Ovary (tissue), 9 donors: ENCODE measurements around the gene PIK3R5. TPM values are rescaled to one million over a fixed set of nuclear protein-coding genes. Genes with fewer than 3 reads are reported as not detected.

Source experiments
- DNase-seq, 5 donors: peaks; one replicate each; pipeline ENCODE4 v3.0.0-alpha.2; 2019 to 2020
- H3K27ac ChIP-seq, 2 donors: fragments of 200-600 bp; one replicate each; pipeline versions ENCODE4 v1.5.1 to v1.8.0; 2019 to 2022
- H3K27me3 ChIP-seq: fragments of 200-600 bp; one replicate; pipeline ENCODE4 v1.8.0; 2022
- H3K36me3 ChIP-seq: fragments of 200-600 bp; sonication (generic); one replicate; pipeline ENCODE4 v1.5.1; 2019
- H3K4me1 ChIP-seq: one replicate; pipeline ENCODE4 v1.8.1; 2013; ENCODE audit warnings: mild to moderate bottlenecking, moderate library complexity; ENCODE audit not compliant: insufficient read depth
- H3K4me3 ChIP-seq: fragments of 200-600 bp; sonication (generic); one replicate; pipeline ENCODE4 v1.5.1; 2017
- H3K9me3 ChIP-seq, 2 donors: fragments of 200-600 bp in 1 of 2; sonication (generic) in 1 of 2; one replicate each; pipeline versions ENCODE4 v1.5.1 to v1.8.1; 2013 to 2019; ENCODE audit warnings: mild to moderate bottlenecking in 1 of 2, moderate library complexity in 1 of 2
- EP300 ChIP-seq: sonication (generic); formaldehyde crosslinking; IDR thresholded peaks from one replicate; pipeline ENCODE4 v1.6.1; 2017; ENCODE audit warnings: antibody characterized with exemption
- POLR2A ChIP-seq: fragments of 450-650 bp; IDR thresholded peaks from one replicate; pipeline ENCODE4 v1.6.1; 2017; ENCODE audit warnings: antibody characterized with exemption, mild to moderate bottlenecking, moderate library complexity
- WGBS, 3 donors: extraction: QIAGEN DNeasy Blood & Tissue Kit in 1 of 3; methylation state at CpG; one replicate each; pipeline versions ENCODE4 v1.1.5 to v1.1.7; 2013 to 2017; 5-methylcytosine and 5-hydroxymethylcytosine counted together
- intact Hi-C, 4 donors: fragments of 100-400 bp; cut with DNase I; formaldehyde crosslinking; loops; one replicate each; pipeline versions ENCODE4 v1.11.0 to v1.15.1; 2022 to 2023
- polyA plus RNA-seq, 2 donors: library from polyadenylated mRNA; stranded (reverse); fragments of 200-250 nt in 1 of 2; fragments of 350-450 nt in 1 of 2; fragmentation: Illumina TruSeq in 1 of 2; extraction: RNeasy Lipid Tissue Mini Kit (QIAGEN cat#74804) in 1 of 2; gene quantifications; one replicate each; pipeline ENCODE4 v1.2.3, GENCODE V29; 2013 to 2014
- total RNA-seq, 7 donors: library from RNA; depleted of rRNA in 2 of 7; stranded (reverse); fragments of >200 nt in 2 of 7; fragmentation: NEBNext Ultra II Directional in 3 of 7; extraction: Animal tissue kit (Norgen Biotek cat#: 25700) in 3 of 7; gene quantifications; one replicate each; pipeline versions ENCODE4 v1.1.0 to v1.2.4, GENCODE V29; 2016 to 2023
- TF ChIP-seq, protein P1 (sequence below), 3 donors: fragments of 450-650 bp in 2 of 3; fragments of 200-600 bp in 1 of 3; IDR thresholded peaks; one replicate each; pipeline versions ENCODE4 v1.5.1 to v1.8.0; 2016 to 2022; ENCODE audit warnings: antibody characterized with exemption in 3 of 3, mild to moderate bottlenecking in 1 of 3
- donor health status: DM: no; HTN: no; CAD: no; lungs with moderate emphysema.
- donor health status: DM: no; HTN: no; CAD: no.
- donor health status: Bipolar disorder and iron deficiency.
- donor health status: DM: yes; HTN: yes; CAD: no.
- donor health status: DM: no; HTN: no; CAD: no.
- donor health status: DM: yes; HTN: yes; CAD: no.

PIK3R5 gene
- total and polyA plus RNA-seq, 9 donors, result 0.86 to 8.9 (median 3.7) TPM

GRCh38 chr17:8935191-8935590 lies 30.3 kb downstream of the PIK3R5 start:
- WGBS, 3 donors, result 59 to 67% (median 67%) methylated on average over 9 of the region's 9 CpGs
- H3K27me3 ChIP-seq, result no peaks in the 10 kb centered on the region

DNA sequence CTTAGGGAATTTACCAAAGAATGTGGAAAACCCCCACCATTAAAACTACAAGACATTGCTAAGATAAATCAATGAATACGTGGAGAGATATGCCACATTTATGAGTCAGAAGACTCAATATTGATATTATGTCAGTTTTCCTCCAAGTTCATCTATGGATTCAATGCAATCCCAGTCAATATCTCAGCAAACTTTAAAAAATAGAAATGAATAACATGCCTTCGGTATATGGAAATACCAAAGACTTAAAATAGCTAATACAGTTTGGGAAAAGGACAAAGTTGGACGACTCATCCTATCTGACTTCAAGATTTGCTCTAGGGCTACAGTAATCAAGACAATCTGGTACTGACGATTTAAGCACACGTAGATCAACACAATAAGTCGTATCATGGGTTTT lies 31.2 kb downstream of the PIK3R5 start:
- TF ChIP-seq EP300, result no peak
- TF ChIP-seq, protein P1, sequence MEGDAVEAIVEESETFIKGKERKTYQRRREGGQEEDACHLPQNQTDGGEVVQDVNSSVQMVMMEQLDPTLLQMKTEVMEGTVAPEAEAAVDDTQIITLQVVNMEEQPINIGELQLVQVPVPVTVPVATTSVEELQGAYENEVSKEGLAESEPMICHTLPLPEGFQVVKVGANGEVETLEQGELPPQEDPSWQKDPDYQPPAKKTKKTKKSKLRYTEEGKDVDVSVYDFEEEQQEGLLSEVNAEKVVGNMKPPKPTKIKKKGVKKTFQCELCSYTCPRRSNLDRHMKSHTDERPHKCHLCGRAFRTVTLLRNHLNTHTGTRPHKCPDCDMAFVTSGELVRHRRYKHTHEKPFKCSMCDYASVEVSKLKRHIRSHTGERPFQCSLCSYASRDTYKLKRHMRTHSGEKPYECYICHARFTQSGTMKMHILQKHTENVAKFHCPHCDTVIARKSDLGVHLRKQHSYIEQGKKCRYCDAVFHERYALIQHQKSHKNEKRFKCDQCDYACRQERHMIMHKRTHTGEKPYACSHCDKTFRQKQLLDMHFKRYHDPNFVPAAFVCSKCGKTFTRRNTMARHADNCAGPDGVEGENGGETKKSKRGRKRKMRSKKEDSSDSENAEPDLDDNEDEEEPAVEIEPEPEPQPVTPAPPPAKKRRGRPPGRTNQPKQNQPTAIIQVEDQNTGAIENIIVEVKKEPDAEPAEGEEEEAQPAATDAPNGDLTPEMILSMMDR (IDR thresholded peaks at IDR 0.05), result no peak
- TF ChIP-seq POLR2A, result no peak
- no peak for DNase-seq
- 69 to 79% (median 69%) methylated on average over 6 of the region's 6 CpGs for WGBS, 3 donors
- Histone ChIP-seq H3K4me3 (no peak overlapping the region), H3K36me3 (no peaks in the 10 kb centered on the region), H3K27me3 (no peaks in the 10 kb centered on the region), H3K4me1 (no peaks in the 10 kb centered on the region), H3K9me3 (no peaks in the 10 kb centered on the region), H3K27ac (no peak overlapping the region)
- intact Hi-C loops, result no loop called here

More at GRCh38 chr17:8935191-8935590, 30.3 kb downstream of the PIK3R5 start:
- TF ChIP-seq, protein P1 (IDR thresholded peaks at IDR 0.05), result no peak
- TF ChIP-seq POLR2A, result no peak
- no peak for TF ChIP-seq EP300
- no peak for DNase-seq
- H3K36me3 ChIP-seq, result no peaks in the 10 kb centered on the region
- H3K4me1 ChIP-seq, result no peaks in the 10 kb centered on the region
- no peaks in the 10 kb centered on the region for H3K9me3 ChIP-seq
- intact Hi-C loops, result no loop called here
- no peak overlapping the region for H3K4me3 ChIP-seq
- H3K27ac ChIP-seq, result no peak overlapping the region

GRCh38 chr17:8930649-8931048 lies 34.9 kb downstream of the PIK3R5 start:
- DNase-seq, result no peak
- TF ChIP-seq POLR2A (no peak), EP300 (no peak)
- TF ChIP-seq, protein P1 (IDR thresholded peaks at IDR 0.05), result no peak
- Histone ChIP-seq H3K4me1 (no peaks in the 10 kb centered on the region), H3K9me3 (no peaks in the 10 kb centered on the region), H3K4me3 (no peak overlapping the region), H3K27ac (no peak overlapping the region), H3K27me3 (no peaks in the 10 kb centered on the region), H3K36me3 (no peaks in the 10 kb centered on the region)
- WGBS, 3 donors, result 78 to 86% (median 83%) methylated on average over 4 of the region's 4 CpGs
- intact Hi-C loops, result no loop called here

DNA sequence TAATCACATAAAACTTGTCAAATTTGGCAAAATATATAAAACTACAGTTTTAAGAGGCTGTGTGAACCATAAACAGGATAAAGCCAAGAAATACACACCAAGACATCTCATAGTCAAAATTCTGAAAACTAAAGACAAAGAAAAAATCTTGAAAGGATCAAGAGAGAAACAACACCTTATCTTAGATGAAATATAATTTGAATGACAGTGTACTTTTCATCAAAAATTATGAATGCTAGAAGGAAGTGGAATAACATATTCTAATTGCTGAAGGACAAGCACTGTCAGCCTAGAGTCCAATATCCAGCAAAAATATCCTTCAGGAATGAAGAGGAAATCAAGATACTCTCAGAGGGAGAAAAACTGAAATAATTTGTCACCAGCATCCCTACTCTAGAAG lies 37.2 kb downstream of the PIK3R5 start:
- TF ChIP-seq, protein P1 (IDR thresholded peaks at IDR 0.05), result no peak
- TF ChIP-seq POLR2A, result no peak
- TF ChIP-seq EP300, result no peak
- no peak overlapping the region for H3K4me3 ChIP-seq
- intact Hi-C loops, result no loop called here

GRCh38 chr17:8927395-8927794 lies 38.1 kb downstream of the PIK3R5 start:
- Histone ChIP-seq H3K9me3 (no peaks in the 10 kb centered on the region), H3K4me1 (no peaks in the 10 kb centered on the region), H3K27ac (no peak overlapping the region), H3K27me3 (no peaks in the 10 kb centered on the region), H3K4me3 (no peak overlapping the region), H3K36me3 (no peaks in the 10 kb centered on the region)
- intact Hi-C loops, result no loop called here
- DNase-seq, result no peak
- TF ChIP-seq EP300, result no peak
- no peak for TF ChIP-seq POLR2A
- TF ChIP-seq, protein P1 (IDR thresholded peaks at IDR 0.05), result no peak
- WGBS, 3 donors, result 87 to 95% (median 88%) methylated on average over 3 of the region's 3 CpGs

More for the DNA sequence above, 37.2 kb downstream of the PIK3R5 start:
- Histone ChIP-seq H3K36me3 (no peaks in the 10 kb centered on the region), H3K9me3 (no peaks in the 10 kb centered on the region), H3K27me3 (no peaks in the 10 kb centered on the region), H3K4me1 (no peaks in the 10 kb centered on the region), H3K27ac (no peak overlapping the region)
- no peak for DNase-seq
